ENCODE results near the gene CYP2A7.
"Not testable (repeated sequence)": the region's sequence is repeated elsewhere in the genome, so short reads cannot be mapped to it uniquely, and the experiment has no call there.

CYP2A7 gene

DNA sequence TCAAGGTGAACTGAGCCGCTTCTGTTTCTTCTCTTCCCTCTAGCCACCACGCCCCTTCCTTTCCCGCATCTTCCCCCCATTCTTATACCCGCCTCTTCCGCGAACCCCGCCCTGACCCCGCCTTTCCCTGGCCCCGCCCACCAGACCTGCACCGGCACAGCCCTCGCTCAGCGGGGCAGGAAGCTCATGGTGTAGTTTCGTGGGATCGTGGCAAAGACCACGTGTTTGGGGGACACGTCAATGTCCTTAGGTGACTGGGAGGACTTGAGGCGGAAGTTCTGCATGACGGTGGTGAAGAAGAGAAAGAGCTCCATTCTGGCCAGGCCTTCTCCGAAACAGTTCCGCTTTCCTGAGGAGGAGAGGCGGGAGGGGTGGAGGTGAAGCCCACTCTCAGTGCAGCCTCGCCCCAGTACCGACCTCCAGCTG lies 6.5 kb downstream of the CYP2A7 start:
- H3K27ac ChIP-seq (replicated peaks), result peak overlapping the region; percentile 39
- TF ChIP-seq SPI1 (IDR thresholded peaks at IDR 0.05; ENCODE audit: borderline replicate concordance, low read depth), result peak; percentile 31; the same call in 1 of the 2 replicates
- peak; percentile 88 to 99 for DNase-seq (ENCODE audit: low read depth in 1 of 2, low spot score in 1 of 2)
- peak overlapping the region; percentile 15 for H3K4me3 ChIP-seq (replicated peaks; ENCODE audit: insufficient read depth, low read length)
- H3K27me3 ChIP-seq (ENCODE audit: insufficient read depth, poor library complexity, severe bottlenecking), result not testable (repeated sequence)

DNA sequence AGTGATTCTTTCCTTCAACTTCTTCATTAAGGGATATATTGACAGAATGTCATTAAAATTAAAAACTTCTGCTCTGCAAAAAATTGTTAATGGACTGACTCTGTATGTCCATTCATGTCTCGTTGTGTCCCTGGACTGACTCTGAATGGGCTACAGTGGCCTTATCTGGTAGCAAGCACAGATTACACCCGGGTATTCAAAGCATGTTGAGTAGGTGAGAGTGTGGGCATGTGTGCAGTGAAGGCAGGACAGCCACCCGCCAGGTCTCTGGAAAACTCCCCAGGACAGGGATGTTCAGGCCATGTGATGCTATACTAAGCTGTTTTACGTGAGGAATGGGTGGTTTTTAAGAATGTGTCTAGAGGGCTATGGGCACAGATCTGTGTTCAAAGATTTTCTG lies 7.2 kb downstream of the CYP2A7 start:
- H3K4me3 ChIP-seq (replicated peaks; ENCODE audit: insufficient read depth, low read length), result peak overlapping the region; percentile 15
- not testable (repeated sequence) for H3K27me3 ChIP-seq (ENCODE audit: insufficient read depth, poor library complexity, severe bottlenecking); DNase-seq (ENCODE audit: low read depth in 1 of 2, low spot score in 1 of 2)
- H3K27ac ChIP-seq (replicated peaks), result peak overlapping the region; percentile 39

DNA sequence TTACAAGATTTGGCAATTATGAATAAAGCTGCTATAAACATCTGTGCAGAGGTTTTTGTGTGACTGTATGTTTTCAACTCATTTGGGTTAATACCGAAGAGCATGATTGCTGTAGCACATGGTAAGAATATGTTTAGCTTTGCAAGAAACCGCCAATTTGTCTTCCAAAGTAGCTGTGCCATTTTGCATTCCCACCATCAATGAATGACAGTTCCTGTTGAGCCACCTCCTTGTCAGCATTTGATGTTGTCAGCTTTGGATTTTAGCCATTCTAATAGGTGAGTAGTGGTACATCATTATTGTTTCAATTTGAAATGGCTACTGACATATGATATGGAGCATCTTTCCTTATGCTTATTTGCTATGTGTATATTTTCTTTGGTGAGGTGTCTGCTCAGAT lies 8.2 kb downstream of the CYP2A7 start:
- DNase-seq (ENCODE audit: low read depth in 1 of 2, low spot score in 1 of 2); H3K27me3 ChIP-seq (ENCODE audit: insufficient read depth, poor library complexity, severe bottlenecking); H3K27ac ChIP-seq (replicated peaks); H3K4me3 ChIP-seq (replicated peaks; ENCODE audit: insufficient read depth, low read length): not testable (repeated sequence)

DNA sequence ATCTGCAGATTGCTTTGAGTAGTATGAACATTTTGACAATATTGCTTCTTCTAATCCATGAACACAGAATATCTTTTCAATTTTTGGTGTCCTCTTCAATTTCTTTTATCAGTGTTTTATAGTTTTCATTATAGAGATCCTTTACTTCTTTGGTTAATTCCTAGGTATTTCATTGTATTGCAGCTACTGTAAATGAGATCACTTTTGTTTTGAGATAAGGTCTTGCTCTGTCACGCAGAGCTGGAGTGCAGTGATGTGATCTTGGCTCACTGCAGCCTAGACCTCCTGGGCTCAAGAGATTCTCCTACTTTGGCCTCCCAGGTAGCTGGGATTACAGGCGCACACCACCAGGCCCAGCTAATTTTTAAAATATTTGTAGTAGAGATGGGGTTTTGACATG lies 9.8 kb downstream of the CYP2A7 start:
- no peak for DNase-seq (ENCODE audit: low read depth in 1 of 2, low spot score in 1 of 2)
- no peak overlapping the region for H3K27ac ChIP-seq (replicated peaks)
- no peak for TF ChIP-seq POLR2AphosphoS5 (IDR thresholded peaks at IDR 0.05; ENCODE audit: low read depth)
- TF ChIP-seq, protein P1, sequence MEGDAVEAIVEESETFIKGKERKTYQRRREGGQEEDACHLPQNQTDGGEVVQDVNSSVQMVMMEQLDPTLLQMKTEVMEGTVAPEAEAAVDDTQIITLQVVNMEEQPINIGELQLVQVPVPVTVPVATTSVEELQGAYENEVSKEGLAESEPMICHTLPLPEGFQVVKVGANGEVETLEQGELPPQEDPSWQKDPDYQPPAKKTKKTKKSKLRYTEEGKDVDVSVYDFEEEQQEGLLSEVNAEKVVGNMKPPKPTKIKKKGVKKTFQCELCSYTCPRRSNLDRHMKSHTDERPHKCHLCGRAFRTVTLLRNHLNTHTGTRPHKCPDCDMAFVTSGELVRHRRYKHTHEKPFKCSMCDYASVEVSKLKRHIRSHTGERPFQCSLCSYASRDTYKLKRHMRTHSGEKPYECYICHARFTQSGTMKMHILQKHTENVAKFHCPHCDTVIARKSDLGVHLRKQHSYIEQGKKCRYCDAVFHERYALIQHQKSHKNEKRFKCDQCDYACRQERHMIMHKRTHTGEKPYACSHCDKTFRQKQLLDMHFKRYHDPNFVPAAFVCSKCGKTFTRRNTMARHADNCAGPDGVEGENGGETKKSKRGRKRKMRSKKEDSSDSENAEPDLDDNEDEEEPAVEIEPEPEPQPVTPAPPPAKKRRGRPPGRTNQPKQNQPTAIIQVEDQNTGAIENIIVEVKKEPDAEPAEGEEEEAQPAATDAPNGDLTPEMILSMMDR (IDR thresholded peaks at IDR 0.05; ENCODE audit: insufficient read depth, low read length), result no peak
- TF ChIP-seq GABPA (IDR thresholded peaks at IDR 0.05; ENCODE audit: low read depth), result no peak
- TF ChIP-seq, protein P2, sequence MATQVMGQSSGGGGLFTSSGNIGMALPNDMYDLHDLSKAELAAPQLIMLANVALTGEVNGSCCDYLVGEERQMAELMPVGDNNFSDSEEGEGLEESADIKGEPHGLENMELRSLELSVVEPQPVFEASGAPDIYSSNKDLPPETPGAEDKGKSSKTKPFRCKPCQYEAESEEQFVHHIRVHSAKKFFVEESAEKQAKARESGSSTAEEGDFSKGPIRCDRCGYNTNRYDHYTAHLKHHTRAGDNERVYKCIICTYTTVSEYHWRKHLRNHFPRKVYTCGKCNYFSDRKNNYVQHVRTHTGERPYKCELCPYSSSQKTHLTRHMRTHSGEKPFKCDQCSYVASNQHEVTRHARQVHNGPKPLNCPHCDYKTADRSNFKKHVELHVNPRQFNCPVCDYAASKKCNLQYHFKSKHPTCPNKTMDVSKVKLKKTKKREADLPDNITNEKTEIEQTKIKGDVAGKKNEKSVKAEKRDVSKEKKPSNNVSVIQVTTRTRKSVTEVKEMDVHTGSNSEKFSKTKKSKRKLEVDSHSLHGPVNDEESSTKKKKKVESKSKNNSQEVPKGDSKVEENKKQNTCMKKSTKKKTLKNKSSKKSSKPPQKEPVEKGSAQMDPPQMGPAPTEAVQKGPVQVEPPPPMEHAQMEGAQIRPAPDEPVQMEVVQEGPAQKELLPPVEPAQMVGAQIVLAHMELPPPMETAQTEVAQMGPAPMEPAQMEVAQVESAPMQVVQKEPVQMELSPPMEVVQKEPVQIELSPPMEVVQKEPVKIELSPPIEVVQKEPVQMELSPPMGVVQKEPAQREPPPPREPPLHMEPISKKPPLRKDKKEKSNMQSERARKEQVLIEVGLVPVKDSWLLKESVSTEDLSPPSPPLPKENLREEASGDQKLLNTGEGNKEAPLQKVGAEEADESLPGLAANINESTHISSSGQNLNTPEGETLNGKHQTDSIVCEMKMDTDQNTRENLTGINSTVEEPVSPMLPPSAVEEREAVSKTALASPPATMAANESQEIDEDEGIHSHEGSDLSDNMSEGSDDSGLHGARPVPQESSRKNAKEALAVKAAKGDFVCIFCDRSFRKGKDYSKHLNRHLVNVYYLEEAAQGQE (IDR thresholded peaks at IDR 0.05; ENCODE audit: insufficient replicate concordance, low read depth), result no peak
- TF ChIP-seq SPI1 (IDR thresholded peaks at IDR 0.05; ENCODE audit: borderline replicate concordance, low read depth), result no peak

DNA sequence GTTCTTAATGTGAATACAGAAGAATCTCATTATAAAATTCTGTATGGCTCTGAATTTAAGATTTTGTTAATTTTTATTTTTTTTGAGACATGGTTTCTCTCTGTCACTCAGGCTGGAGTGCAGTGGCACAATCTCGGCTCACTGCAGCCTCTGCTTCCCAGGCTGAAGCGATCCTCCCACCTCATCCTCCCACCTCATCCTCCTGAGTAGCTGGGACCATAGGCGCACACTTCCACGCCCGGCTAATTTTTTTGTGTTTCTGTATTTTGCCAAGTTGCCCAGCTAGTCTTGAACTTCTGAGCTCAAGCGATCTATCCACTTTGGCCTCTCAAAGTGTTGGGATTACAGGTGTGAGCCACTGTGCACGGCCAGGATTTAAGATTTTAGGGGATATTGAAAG lies 14.3 kb downstream of the CYP2A7 start:
- TF ChIP-seq SPI1 (IDR thresholded peaks at IDR 0.05; ENCODE audit: borderline replicate concordance, low read depth) (no peak), POLR2AphosphoS5 (IDR thresholded peaks at IDR 0.05; ENCODE audit: low read depth) (no peak), GABPA (IDR thresholded peaks at IDR 0.05; ENCODE audit: low read depth) (no peak)
- TF ChIP-seq, protein P2 (IDR thresholded peaks at IDR 0.05; ENCODE audit: insufficient replicate concordance, low read depth), result no peak
- TF ChIP-seq, protein P1 (IDR thresholded peaks at IDR 0.05; ENCODE audit: insufficient read depth, low read length), result no peak
- no peak overlapping the region for H3K27ac ChIP-seq (replicated peaks)
- H3K27me3 ChIP-seq (ENCODE audit: insufficient read depth, poor library complexity, severe bottlenecking), result no peaks in the 10 kb centered on the region
- H3K4me3 ChIP-seq (replicated peaks; ENCODE audit: insufficient read depth, low read length), result no peak overlapping the region
- DNase-seq (ENCODE audit: low read depth in 1 of 2, low spot score in 1 of 2), result no peak

More for the DNA sequence above, 9.8 kb downstream of the CYP2A7 start:
- Histone ChIP-seq H3K4me3 (replicated peaks; ENCODE audit: insufficient read depth, low read length) (no peak overlapping the region), H3K27me3 (ENCODE audit: insufficient read depth, poor library complexity, severe bottlenecking) (no peaks in the 10 kb centered on the region)

DNA sequence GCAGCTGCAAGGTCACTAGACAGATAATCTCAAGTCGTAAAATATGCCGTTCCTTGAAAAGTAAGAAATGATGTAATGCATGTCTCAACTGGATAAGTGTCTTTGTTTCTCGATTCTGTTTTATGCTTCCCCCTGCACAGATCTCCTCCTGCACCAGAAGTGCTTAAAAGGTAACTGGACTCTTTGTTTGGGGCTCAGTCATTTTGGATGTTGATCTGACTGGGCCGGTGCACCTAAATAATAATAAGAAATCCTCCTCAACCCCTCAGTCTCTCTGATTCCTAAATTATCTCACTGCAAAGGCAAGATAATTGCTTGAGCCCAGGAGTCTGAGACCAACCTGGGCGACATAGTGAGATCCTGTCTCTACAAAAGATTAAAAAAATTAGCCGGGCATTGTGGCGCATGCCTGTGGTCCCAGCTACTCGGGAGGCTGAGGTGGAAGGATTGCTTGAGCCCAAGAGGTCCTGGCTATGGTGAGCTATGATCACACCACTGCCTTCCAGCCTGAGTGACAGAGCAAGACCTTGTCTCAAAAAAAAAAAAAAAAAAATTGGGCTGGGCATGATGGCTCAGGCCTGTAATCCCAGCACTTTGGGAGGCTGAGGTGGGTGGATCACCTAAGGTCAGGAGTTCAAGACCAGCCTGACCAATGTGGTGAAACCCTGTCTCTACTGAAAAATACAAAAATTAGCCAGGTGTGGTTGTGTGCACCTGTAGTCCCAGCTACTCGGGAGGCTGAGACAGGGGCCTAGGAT lies 17.1 kb downstream of the CYP2A7 start:
- peak overlapping the region; percentile 74 for H3K27ac ChIP-seq (replicated peaks)
- not testable (repeated sequence) for DNase-seq (ENCODE audit: low read depth in 1 of 2, low spot score in 1 of 2); H3K4me3 ChIP-seq (replicated peaks; ENCODE audit: insufficient read depth, low read length)

More for the DNA sequence above, 17.1 kb downstream of the CYP2A7 start:
- H3K27me3 ChIP-seq (ENCODE audit: insufficient read depth, poor library complexity, severe bottlenecking), result not testable (repeated sequence)

Measured in HL-60 (cell line).